IPS DF 4.7 (cell line): Measurements from ENCODE around the gene LONP1.
"Not testable (repeated sequence)": the region's sequence is repeated elsewhere in the genome, so short reads cannot be mapped to it uniquely, and the experiment has no call there.

Experiments used
- DNase-seq: peaks from one replicate; pipeline ENCODE4 v3.0.0-alpha.2; 2013; ENCODE audit warnings: low spot score; ENCODE audit errors: extremely low read depth

The LONP1 gene

GRCh38 chr19:5719961-5720790 is at the start of gene LONP1, which contains the start of gene CATSPERD:
Gene LONP1, minus strand, starts transcription at chr19:5720146. Its CDS starts 14 bp downstream, at chr19:5720132.
Gene CATSPERD, plus strand, starts transcription at chr19:5720637. Its CDS starts 101 bp downstream, at chr19:5720738.
- DNase-seq: peak; percentile 93

GRCh38 chr19:5767949-5768348 is 48.0 kb upstream of the LONP1 start:
- no peak for DNase-seq

- no peak for DNase-seq
These were observed 45.3 kb upstream of the LONP1 start for GRCh38 chr19:5765220-5765619.

GRCh38 chr19:5762608-5763217 is 42.8 kb upstream of the LONP1 start:
- DNase-seq: no peak

- DNase-seq: no peak
These were observed 33.8 kb upstream of the LONP1 start for GRCh38 chr19:5753743-5754142.

GRCh38 chr19:5751709-5752108 is 31.8 kb upstream of the LONP1 start:
- DNase-seq: no peak

GRCh38 chr19:5749505-5749904 is 29.6 kb upstream of the LONP1 start:
- DNase-seq: no peak

GRCh38 chr19:5748920-5749319 is 29.0 kb upstream of the LONP1 start:
- not testable (repeated sequence) for DNase-seq

GRCh38 chr19:5744999-5745398 is 25.1 kb upstream of the LONP1 start:
- not testable (repeated sequence) for DNase-seq

GRCh38 chr19:5743630-5744029 is 23.7 kb upstream of the LONP1 start:
- DNase-seq: no peak

- no peak for DNase-seq
These were observed 22.1 kb upstream of the LONP1 start for GRCh38 chr19:5742051-5742450.

GRCh38 chr19:5738423-5738822 is 18.5 kb upstream of the LONP1 start:
- DNase-seq: no peak

- not testable (repeated sequence) for DNase-seq
These were observed 13.2 kb upstream of the LONP1 start for GRCh38 chr19:5733172-5733571.

- no peak for DNase-seq
These were observed 7.6 kb upstream of the LONP1 start for GRCh38 chr19:5727453-5728050.

- no peak for DNase-seq
These were observed 529 bp downstream of the LONP1 start for GRCh38 chr19:5719274-5719960.

- DNase-seq: no peak
These were observed 1.2 kb downstream of the LONP1 start for GRCh38 chr19:5718579-5719273.

GRCh38 chr19:5718037-5718578 is 1.8 kb downstream of the LONP1 start:
- no peak for DNase-seq

- DNase-seq: no peak
These were observed 2.6 kb downstream of the LONP1 start for GRCh38 chr19:5717215-5717935.

GRCh38 chr19:5714816-5715215 is 5.1 kb downstream of the LONP1 start:
- DNase-seq: no peak

- DNase-seq: no peak
These were observed 6.7 kb downstream of the LONP1 start for GRCh38 chr19:5713228-5713627.
